ENCODE data around the gene EIF2A.

Gene EIF2A

GRCh38 chr3:150546226-150547044, at the start of gene EIF2A, which contains the start of gene SERP1:
Gene EIF2A (plus strand): TSS chr3:150546787. CDS start chr3:150546803, 16 bp downstream.
Gene SERP1 (minus strand): TSS chr3:150546496. CDS start chr3:150546135, 361 bp downstream.
- no peak; the same call in 1 of the 2 replicates for TF ChIP-seq GATA2 (IDR thresholded peaks at IDR 0.05; ENCODE audit: low read depth, low read length)
- no peak for TF ChIP-seq GATA3 (IDR thresholded peaks at IDR 0.05; ENCODE audit: low read depth, low read length)

DNA sequence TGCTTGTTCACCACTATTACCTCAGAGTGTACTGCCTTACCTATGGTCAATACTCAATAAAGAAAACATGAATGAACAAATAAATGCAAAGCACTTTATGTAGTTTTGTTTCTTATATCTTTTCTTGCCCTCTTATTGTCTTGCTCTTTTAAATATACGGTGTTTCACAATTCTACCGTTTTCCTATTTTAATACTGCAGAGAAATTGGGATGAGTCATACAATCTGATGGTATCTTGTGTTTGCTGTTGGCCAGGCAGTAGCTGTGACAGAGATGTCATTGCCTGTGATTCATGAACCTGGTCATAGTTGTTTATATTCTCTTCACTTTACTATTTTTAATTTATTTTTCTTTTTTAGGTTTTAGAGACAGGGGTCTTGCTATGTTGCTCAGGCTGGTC, 48.6 kb upstream of the EIF2A start:
- TF ChIP-seq GATA2 (IDR thresholded peaks at IDR 0.05; ENCODE audit: low read depth, low read length) (no peak), GATA3 (IDR thresholded peaks at IDR 0.05; ENCODE audit: low read depth, low read length) (no peak)

- TF ChIP-seq GATA2 (IDR thresholded peaks at IDR 0.05; ENCODE audit: low read depth, low read length) (no peak), GATA3 (IDR thresholded peaks at IDR 0.05; ENCODE audit: low read depth, low read length) (no peak)
Observed at GRCh38 chr3:150503402-150504099, 43.0 kb upstream of the EIF2A start.

DNA sequence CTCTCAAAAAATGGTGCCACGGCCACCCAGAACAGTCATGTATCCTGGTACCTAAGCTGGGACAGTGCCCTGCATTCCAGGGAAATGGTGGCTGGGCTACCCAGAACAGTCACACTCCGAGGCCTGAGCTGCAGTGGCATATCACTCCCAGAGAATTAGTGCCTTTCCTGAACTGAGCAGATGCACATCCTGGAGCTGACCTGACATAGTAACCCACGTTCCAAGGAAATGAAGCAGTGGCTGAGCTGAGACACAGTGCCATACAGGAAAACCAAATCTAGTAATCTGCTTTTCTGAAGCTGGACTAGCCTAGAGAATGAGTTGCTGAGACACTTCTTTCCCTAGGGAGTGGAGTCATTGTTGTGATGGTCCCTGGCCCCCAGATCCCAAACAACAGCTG, 42.1 kb upstream of the EIF2A start:
- TF ChIP-seq GATA2 (IDR thresholded peaks at IDR 0.05; ENCODE audit: low read depth, low read length) (no peak), GATA3 (IDR thresholded peaks at IDR 0.05; ENCODE audit: low read depth, low read length) (no peak)

DNA sequence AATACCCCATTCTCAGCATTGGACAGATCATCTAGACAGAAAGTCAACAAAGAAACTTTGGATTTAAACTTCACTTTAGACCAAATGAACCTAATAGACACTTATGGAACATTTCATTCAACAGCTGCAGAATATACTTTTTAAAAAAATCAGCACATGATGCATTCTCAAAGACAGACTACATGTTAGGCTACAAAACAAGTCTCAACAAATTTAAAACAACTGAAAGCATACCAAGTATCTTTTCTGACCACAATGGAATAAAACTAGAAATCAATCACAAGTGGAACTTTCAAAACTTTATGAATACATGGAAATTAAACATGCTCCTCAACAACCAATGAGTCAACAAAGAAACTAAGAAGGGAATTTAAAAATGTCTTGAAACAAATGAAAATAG, 38.2 kb upstream of the EIF2A start:
- TF ChIP-seq GATA2 (IDR thresholded peaks at IDR 0.05; ENCODE audit: low read depth, low read length), result no peak
- no peak for TF ChIP-seq GATA3 (IDR thresholded peaks at IDR 0.05; ENCODE audit: low read depth, low read length)

- TF ChIP-seq GATA3 (IDR thresholded peaks at IDR 0.05; ENCODE audit: low read depth, low read length) (no peak), GATA2 (IDR thresholded peaks at IDR 0.05; ENCODE audit: low read depth, low read length) (no peak)
Observed at GRCh38 chr3:150509780-150510179, 36.8 kb upstream of the EIF2A start.

DNA sequence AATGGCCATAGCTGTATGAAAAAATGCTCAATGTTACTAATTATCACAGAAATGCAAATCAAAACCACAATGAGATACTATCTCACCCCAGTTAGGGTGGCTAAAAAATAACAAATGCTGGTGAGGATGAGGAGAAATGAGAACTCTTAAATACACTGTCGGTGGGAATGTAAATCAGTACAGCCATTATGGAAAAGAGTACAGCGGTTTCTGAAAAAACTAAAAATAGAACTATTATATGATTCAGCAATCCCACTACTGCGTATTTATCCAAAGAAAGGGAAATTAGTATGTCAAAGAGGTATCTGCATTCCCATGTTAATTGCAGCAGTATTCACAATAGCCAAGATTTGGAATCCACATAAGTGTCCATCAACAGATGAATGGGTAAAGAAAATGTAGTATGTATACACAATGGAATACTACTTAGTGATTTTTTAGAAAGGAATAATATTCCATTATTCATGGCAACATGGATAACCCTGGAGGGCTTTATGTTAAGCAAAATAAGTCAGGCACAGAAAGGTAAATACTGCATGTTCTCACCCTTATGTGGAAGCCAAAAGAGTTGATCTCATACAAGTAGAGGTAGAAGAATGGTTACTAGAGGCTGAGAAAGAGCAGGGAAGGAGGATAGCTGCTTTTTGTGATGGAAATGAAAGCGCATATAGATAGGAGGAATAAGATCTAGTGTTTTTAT, 35.3 kb upstream of the EIF2A start:
- TF ChIP-seq GATA2 (IDR thresholded peaks at IDR 0.05; ENCODE audit: low read depth, low read length) (no peak), GATA3 (IDR thresholded peaks at IDR 0.05; ENCODE audit: low read depth, low read length) (no peak)

GRCh38 chr3:150515210-150515609, 31.4 kb upstream of the EIF2A start:
- TF ChIP-seq GATA2 (IDR thresholded peaks at IDR 0.05; ENCODE audit: low read depth, low read length) (no peak), GATA3 (IDR thresholded peaks at IDR 0.05; ENCODE audit: low read depth, low read length) (no peak)

DNA sequence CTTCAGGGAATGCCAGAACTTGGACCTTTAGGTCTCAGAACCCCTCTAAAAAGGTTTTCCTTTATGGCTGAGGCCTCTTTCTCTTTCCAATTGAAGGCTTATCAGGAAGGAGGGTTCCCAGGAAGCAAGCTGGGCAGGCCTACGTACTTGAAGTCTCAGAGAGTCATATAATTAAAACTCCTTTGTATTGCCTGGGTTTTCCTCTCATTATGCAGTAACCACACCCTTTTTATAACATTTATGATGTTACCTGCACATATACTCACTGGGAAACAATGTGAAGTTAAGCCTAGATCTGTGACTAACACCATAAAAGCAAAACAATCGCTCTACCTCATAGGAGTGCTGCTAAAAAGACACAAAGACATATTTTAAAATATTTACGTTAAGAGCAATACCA, 27.6 kb upstream of the EIF2A start:
- TF ChIP-seq GATA2 (IDR thresholded peaks at IDR 0.05; ENCODE audit: low read depth, low read length) (no peak), GATA3 (IDR thresholded peaks at IDR 0.05; ENCODE audit: low read depth, low read length) (no peak)

DNA sequence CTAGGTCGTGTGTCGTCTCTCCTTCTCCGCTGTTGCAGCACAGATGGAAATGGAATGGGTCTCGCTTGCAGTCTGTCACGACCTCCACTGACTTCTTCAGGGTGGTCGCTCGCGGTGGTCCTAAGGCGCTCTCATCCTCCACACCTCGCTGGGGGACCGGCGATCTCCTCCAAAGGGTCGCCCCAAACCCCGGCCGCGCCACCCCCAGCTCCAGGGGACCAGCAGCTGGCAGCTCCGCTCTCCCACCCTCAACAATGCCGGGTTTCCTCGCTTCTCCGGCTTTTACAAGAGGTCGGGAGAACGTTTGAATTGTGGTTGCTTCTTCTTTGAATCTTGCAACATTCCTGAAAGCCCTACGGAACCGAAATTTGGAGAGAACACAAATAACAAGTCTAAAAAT, 26.2 kb upstream of the EIF2A start:
- no peak for TF ChIP-seq GATA3 (IDR thresholded peaks at IDR 0.05; ENCODE audit: low read depth, low read length)
- no peak for TF ChIP-seq GATA2 (IDR thresholded peaks at IDR 0.05; ENCODE audit: low read depth, low read length)

- no peak for TF ChIP-seq GATA3 (IDR thresholded peaks at IDR 0.05; ENCODE audit: low read depth, low read length)
- no peak for TF ChIP-seq GATA2 (IDR thresholded peaks at IDR 0.05; ENCODE audit: low read depth, low read length)
Observed at GRCh38 chr3:150521463-150521862, 25.1 kb upstream of the EIF2A start.

- TF ChIP-seq GATA2 (IDR thresholded peaks at IDR 0.05; ENCODE audit: low read depth, low read length), result no peak
- TF ChIP-seq GATA3 (IDR thresholded peaks at IDR 0.05; ENCODE audit: low read depth, low read length), result no peak
Observed at GRCh38 chr3:150523538-150523937, 23.0 kb upstream of the EIF2A start.

DNA sequence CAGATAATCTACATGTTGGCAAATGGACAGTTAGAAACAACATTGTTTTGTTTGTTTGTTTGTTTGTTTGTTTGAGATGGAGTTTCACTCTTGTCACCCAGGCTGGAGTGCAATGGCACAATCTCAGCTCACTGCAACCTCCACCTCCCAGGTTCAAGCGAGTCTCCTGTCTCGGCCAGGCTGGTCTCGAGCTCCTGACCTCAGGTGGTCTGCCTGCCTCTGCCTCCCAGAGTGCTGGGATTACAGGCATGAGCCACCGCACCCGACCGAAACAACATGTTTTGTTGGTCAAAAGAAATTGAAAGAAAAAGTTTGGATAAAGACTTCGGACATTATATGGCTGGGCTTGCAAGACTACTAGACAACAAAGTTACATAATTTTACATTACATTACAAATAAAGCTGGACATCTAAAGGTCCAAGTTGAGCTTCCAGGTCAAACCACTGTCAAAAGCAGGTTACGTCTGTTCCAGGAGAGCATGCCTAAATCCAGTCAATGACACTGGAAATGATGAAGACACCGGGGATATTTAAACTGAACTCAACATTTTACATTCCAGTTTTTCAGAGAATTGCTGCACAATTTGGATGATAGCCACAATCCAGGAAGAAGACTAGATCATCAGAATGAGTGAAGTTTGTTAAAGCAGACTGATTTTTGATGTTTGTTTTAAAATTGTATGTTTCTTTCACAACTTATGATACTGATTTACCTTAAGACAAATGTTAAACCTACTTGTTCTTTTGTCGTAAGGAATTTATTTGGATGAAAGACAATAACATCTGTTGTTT, 18.9 kb upstream of the EIF2A start:
- no peak for TF ChIP-seq GATA2 (IDR thresholded peaks at IDR 0.05; ENCODE audit: low read depth, low read length)
- TF ChIP-seq GATA3 (IDR thresholded peaks at IDR 0.05; ENCODE audit: low read depth, low read length), result no peak
